NT2/D1 (cell line): Measurements from ENCODE around the gene WDR53.
"Not testable (repeated sequence)": the region's sequence is repeated elsewhere in the genome, so short reads cannot be mapped to it uniquely, and the experiment has no call there.

Experiments used
- DNase-seq: peaks from one replicate; pipeline ENCODE4 v3.0.0-alpha.2; 2011; ENCODE audit warnings: low read depth, low spot score
- H3K27me3 ChIP-seq: 2 replicates; pipeline ENCODE4 v1.6.0; 2011; ENCODE audit warnings: mild to moderate bottlenecking; ENCODE audit not compliant: insufficient read length, insufficient read depth
- H3K36me3 ChIP-seq: 2 replicates; pipeline ENCODE4 v1.6.1; 2011; ENCODE audit warnings: mild to moderate bottlenecking, low read length, mixed read lengths; ENCODE audit not compliant: insufficient read depth, insufficient read length
- H3K4me1 ChIP-seq: 2 replicates; pipeline ENCODE4 v1.5.1; 2011; ENCODE audit not compliant: insufficient read depth, insufficient read length
- H3K4me3 ChIP-seq: 2 replicates; pipeline ENCODE4 v1.5.1; 2011; ENCODE audit warnings: low read depth; ENCODE audit not compliant: insufficient read length
- H3K9ac ChIP-seq: 2 replicates; pipeline ENCODE4 v1.6.0; 2011; ENCODE audit warnings: low read depth; ENCODE audit not compliant: insufficient read length
- H3K9me3 ChIP-seq: 2 replicates; pipeline ENCODE4 v1.5.1; 2011; ENCODE audit warnings: mild to moderate bottlenecking, low read length; ENCODE audit not compliant: insufficient read depth
- SUZ12 ChIP-seq: IDR thresholded peaks from 2 replicates; pipeline ENCODE4 v1.6.1; 2011; ENCODE audit not compliant: insufficient read length, insufficient read depth; ENCODE audit errors: extremely low read depth
- YY1 ChIP-seq: IDR thresholded peaks from 2 replicates; pipeline ENCODE4 v1.6.1; 2011; ENCODE audit not compliant: insufficient read length, insufficient read depth
- ZNF274 ChIP-seq: IDR thresholded peaks from 2 replicates; pipeline ENCODE4 v1.6.1; 2011; ENCODE audit warnings: mild to moderate bottlenecking, low read depth, low read length

WDR53 gene

GRCh38 chr3:196604548-196604947 lies 36.2 kb upstream of the WDR53 start:
- no peaks in the 10 kb centered on the region for H3K9me3 ChIP-seq
- DNase-seq, result no peak
- H3K4me1 ChIP-seq, result no peaks in the 10 kb centered on the region
- no peak for TF ChIP-seq ZNF274
- no peak overlapping the region for H3K4me3 ChIP-seq
- H3K9ac ChIP-seq, result no peak overlapping the region
- no peaks in the 10 kb centered on the region for H3K27me3 ChIP-seq
- H3K36me3 ChIP-seq, result no peaks in the 10 kb centered on the region

GRCh38 chr3:196603683-196604082 lies 35.3 kb upstream of the WDR53 start:
- Histone ChIP-seq H3K4me1 (no peaks in the 10 kb centered on the region), H3K9me3 (no peaks in the 10 kb centered on the region), H3K9ac (no peak overlapping the region), H3K4me3 (no peak overlapping the region), H3K36me3 (no peaks in the 10 kb centered on the region), H3K27me3 (no peaks in the 10 kb centered on the region)
- TF ChIP-seq SUZ12 (no peak), YY1 (no peak), ZNF274 (no peak)
- DNase-seq, result no peak

DNA sequence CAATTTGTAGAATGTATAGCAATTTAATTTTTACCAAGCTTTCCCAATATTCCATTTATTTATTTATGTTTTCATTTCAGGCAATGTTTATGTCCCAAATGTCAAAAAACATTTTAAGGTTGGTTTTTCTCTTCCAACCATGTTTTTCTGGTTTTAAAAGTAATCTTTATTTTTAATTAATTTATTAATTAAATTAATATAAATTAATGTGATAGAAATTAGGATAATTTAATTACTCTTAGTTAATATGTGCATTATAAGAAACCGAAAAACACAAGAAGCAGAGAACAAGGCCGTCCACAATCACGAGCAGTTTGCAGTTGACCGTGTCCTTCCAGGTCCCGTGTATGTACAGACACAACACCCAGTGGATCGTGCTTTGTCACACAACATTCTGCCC lies 34.3 kb upstream of the WDR53 start:
- TF ChIP-seq ZNF274, result no peak
- TF ChIP-seq SUZ12, result no peak
- no peak for TF ChIP-seq YY1
- no peak for DNase-seq
- no peaks in the 10 kb centered on the region for H3K4me1 ChIP-seq
- no peak overlapping the region for H3K9ac ChIP-seq
- no peaks in the 10 kb centered on the region for H3K36me3 ChIP-seq
- no peaks in the 10 kb centered on the region for H3K27me3 ChIP-seq
- no peaks in the 10 kb centered on the region for H3K9me3 ChIP-seq
- H3K4me3 ChIP-seq, result no peak overlapping the region

- no peak for TF ChIP-seq SUZ12
- TF ChIP-seq ZNF274, result no peak
- TF ChIP-seq YY1, result no peak
- H3K4me1 ChIP-seq, result no peaks in the 10 kb centered on the region
- no peaks in the 10 kb centered on the region for H3K27me3 ChIP-seq
- no peak overlapping the region for H3K9ac ChIP-seq
- H3K36me3 ChIP-seq, result no peaks in the 10 kb centered on the region
- no peak for DNase-seq
- no peak overlapping the region for H3K4me3 ChIP-seq
- H3K9me3 ChIP-seq, result no peaks in the 10 kb centered on the region
Measured at GRCh38 chr3:196600359-196600758, 32.0 kb upstream of the WDR53 start.

- no peak for DNase-seq
- Histone ChIP-seq H3K4me1 (no peaks in the 10 kb centered on the region), H3K4me3 (no peak overlapping the region), H3K36me3 (no peaks in the 10 kb centered on the region), H3K27me3 (no peaks in the 10 kb centered on the region), H3K9ac (no peak overlapping the region), H3K9me3 (no peaks in the 10 kb centered on the region)
- TF ChIP-seq SUZ12, result no peak
- no peak for TF ChIP-seq ZNF274
- TF ChIP-seq YY1, result no peak
Measured at GRCh38 chr3:196599734-196600128, 31.4 kb upstream of the WDR53 start.

GRCh38 chr3:196597971-196598733 lies 29.8 kb upstream of the WDR53 start:
- H3K4me1 ChIP-seq, H3K9me3 ChIP-seq, DNase-seq, H3K36me3 ChIP-seq, H3K9ac ChIP-seq, H3K27me3 ChIP-seq, H3K4me3 ChIP-seq: not testable (repeated sequence)

GRCh38 chr3:196596355-196596754 lies 28.0 kb upstream of the WDR53 start:
- Histone ChIP-seq H3K27me3 (no peaks in the 10 kb centered on the region), H3K9me3 (no peaks in the 10 kb centered on the region), H3K4me1 (no peaks in the 10 kb centered on the region), H3K36me3 (no peaks in the 10 kb centered on the region), H3K9ac (no peak overlapping the region), H3K4me3 (no peak overlapping the region)
- no peak for DNase-seq
- TF ChIP-seq SUZ12 (no peak), ZNF274 (no peak), YY1 (no peak)

- Histone ChIP-seq H3K36me3 (peaks cover 11% of the 10 kb centered on the region), H3K4me3 (no peak overlapping the region), H3K9ac (no peak overlapping the region), H3K9me3 (no peaks in the 10 kb centered on the region), H3K4me1 (no peaks in the 10 kb centered on the region), H3K27me3 (no peaks in the 10 kb centered on the region)
- DNase-seq, result no peak
- TF ChIP-seq SUZ12, result no peak
- no peak for TF ChIP-seq YY1
- no peak for TF ChIP-seq ZNF274
Measured at GRCh38 chr3:196590279-196590678, 21.9 kb upstream of the WDR53 start.
